ENCODE measurements around the gene XRN2.

DNA sequence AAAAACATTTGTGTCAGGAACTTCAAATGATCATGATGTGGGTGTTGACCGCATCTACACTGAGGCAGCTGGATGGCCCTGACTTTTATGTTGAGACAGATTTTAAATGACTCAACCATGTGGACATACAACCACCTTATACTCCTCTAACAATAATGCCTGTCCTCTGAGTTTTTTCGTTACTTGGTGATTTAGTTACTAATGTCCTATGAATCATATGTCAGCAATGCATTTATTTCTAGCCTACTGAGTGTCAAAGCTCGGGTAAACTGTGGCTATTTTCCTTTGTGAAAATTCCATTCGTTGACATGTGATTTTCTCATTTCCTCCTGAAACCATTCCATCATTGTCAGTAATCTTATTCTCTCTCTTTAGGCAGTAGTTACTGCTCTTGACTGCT, 133.1 kb downstream of the XRN2 start:
- TF ChIP-seq CTCF (IDR thresholded peaks at IDR 0.05) (no peak), POLR2AphosphoS5 (IDR thresholded peaks at IDR 0.05; ENCODE audit: low read depth, low read length) (no peak)
